ENCODE data around the gene SH2B2.
A peak's percentile ranks its signal among the peaks of the same experiment; 100 is the strongest.
"Not testable (repeated sequence)": the region's sequence is repeated elsewhere in the genome, so short reads cannot be mapped to it uniquely, and the experiment has no call there.

SH2B2 gene

GRCh38 chr7:102364394-102364886 lies 77.8 kb downstream of the SH2B2 start:
- H3K9me3 Mint-ChIP-seq, H3K27me3 Mint-ChIP-seq: not testable (repeated sequence)
- Mint-ChIP-seq H3K36me3 (ENCODE audit: low read depth) (peaks cover 21% of the 10 kb centered on the region), H3K27ac (peak overlapping the region; percentile 86), H3K4me1 (ENCODE audit: low read depth) (peaks cover 26% of the 10 kb centered on the region), H3K4me3 (peak overlapping the region; percentile 90)

DNA sequence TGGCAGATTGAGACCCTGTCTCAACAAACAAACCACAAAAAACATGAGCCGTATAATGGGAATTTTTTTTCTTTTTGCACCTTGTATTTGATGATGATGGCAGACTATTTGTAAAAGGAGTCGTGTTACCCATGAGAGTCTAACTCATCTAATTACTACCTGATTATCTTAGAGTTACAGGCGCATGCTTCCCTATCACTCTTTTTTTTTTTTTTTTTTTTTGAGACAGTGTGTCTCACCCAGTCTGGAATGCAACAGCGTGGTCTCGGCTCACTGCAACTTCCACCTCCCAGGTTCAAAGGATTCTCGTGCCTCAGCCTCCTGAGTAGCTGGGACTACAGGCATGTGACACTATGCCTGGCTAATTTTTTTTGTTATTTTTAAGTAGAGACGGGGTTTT lies 78.7 kb downstream of the SH2B2 start:
- Mint-ChIP-seq H3K4me1 (ENCODE audit: low read depth) (peaks cover 30% of the 10 kb centered on the region), H3K36me3 (ENCODE audit: low read depth) (peaks cover 27% of the 10 kb centered on the region), H3K4me3 (peak overlapping the region; percentile 90)
- not testable (repeated sequence) for H3K27ac Mint-ChIP-seq, H3K27me3 Mint-ChIP-seq, H3K9me3 Mint-ChIP-seq

- H3K27ac Mint-ChIP-seq, H3K9me3 Mint-ChIP-seq, H3K27me3 Mint-ChIP-seq, H3K4me3 Mint-ChIP-seq: not testable (repeated sequence)
- peaks cover 33% of the 10 kb centered on the region for H3K4me1 Mint-ChIP-seq (ENCODE audit: low read depth)
- peaks cover 42% of the 10 kb centered on the region for H3K36me3 Mint-ChIP-seq (ENCODE audit: low read depth)
Observed at GRCh38 chr7:102370038-102370437, 83.4 kb downstream of the SH2B2 start.
